ENCODE data around the gene SPATC1L.

The SPATC1L gene

GRCh38 chr21:46161633-46162592 is 22.3 kb downstream of the SPATC1L start:
- no peak for DNase-seq (ENCODE audit: low read depth in 2 of 2)

DNA sequence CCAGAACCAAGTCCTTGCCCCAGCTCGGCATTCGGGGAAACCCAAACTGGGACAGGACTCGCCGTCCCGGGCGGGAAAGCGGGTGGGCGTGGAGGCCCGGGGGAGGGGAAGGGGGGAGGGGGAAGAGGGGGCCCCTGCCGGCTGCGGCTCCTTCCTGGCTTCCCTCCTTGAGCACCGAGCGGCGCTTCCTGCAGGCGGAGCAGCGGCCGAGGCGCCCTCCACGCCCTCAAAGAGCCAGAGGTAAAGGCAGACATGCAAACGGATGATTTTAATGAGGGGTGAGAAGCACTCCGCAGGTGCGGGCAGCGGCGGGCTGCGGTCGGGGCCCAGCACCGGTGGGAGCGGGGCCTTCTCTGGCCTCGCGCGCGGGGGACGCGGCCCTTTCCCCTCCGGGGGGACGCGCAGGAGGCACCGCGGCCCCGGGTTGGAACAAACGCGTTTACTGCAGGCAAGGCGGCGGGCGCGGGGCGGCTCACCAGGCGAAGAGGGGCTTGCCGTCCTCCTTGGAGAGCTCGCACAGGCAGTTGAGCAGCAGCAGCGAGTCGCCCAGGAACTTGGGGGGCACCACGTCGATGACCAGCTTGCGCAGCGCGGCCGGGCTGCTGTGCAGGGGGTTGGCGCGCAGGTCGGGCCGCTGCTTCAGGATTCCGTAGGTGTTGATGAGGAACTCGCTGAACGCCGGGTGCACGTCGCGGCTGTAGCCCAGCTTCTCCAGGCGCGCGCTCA is 23.2 kb downstream of the SPATC1L start:
- DNase-seq (ENCODE audit: low read depth in 2 of 2), result no peak

GRCh38 chr21:46160657-46160906 is 23.7 kb downstream of the SPATC1L start:
- DNase-seq (ENCODE audit: low read depth in 2 of 2), result no peak

GRCh38 chr21:46159841-46160656 is 24.2 kb downstream of the SPATC1L start:
- no peak for DNase-seq (ENCODE audit: low read depth in 2 of 2)

- DNase-seq (ENCODE audit: low read depth in 2 of 2), result no peak
Measured at GRCh38 chr21:46159390-46159789, 24.9 kb downstream of the SPATC1L start.

DNA sequence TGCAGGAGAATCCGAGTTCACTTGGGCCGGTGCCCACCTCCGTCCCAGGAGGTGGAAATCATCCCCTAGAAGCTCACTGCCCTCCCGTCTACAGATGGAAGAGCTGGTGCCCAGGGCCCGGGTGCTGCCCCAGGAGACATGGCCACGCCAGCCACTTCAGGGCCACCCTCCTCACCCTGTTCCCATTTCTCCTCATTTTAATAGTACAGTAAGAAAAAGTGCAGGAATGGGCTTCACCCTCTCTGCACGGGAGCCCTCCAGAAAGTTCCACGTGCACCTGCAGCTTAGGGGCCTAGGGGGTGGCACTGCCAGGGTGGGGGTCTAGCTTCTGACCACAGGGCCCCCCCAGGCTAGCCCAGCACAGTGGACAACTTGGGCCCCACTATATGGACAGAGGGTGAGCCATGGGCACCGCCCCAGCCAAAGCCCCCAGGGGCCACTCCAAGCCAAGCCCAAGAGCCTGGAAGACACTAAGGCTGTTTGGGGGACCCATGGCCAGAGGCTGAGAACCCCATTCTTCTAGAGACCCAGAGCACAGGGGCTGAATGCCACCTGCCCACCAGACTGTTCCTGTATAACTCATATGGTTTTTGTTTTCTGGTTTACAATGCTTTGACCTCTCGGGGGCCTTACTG is 25.5 kb downstream of the SPATC1L start:
- no peak for DNase-seq (ENCODE audit: low read depth in 2 of 2)

- DNase-seq (ENCODE audit: low read depth in 2 of 2), result no peak
Measured at GRCh38 chr21:46157987-46158451, 26.2 kb downstream of the SPATC1L start.

- DNase-seq (ENCODE audit: low read depth in 2 of 2), result no peak
Measured at GRCh38 chr21:46157396-46157986, 26.8 kb downstream of the SPATC1L start.

GRCh38 chr21:46156678-46157077 is 27.6 kb downstream of the SPATC1L start:
- no peak for DNase-seq (ENCODE audit: low read depth in 2 of 2)

- no peak for DNase-seq (ENCODE audit: low read depth in 2 of 2)
Measured at GRCh38 chr21:46156378-46156645, 27.9 kb downstream of the SPATC1L start.

- no peak for DNase-seq (ENCODE audit: low read depth in 2 of 2)
Measured at GRCh38 chr21:46155514-46156377, 28.5 kb downstream of the SPATC1L start, which contains the start of gene FTCD. Gene FTCD, minus strand, starts transcription at chr21:46155579. Its CDS starts 56 bp downstream, at chr21:46155523.

GRCh38 chr21:46154955-46155513 is 29.2 kb downstream of the SPATC1L start:
- DNase-seq (ENCODE audit: low read depth in 2 of 2), result no peak

GRCh38 chr21:46154155-46154954 is 29.9 kb downstream of the SPATC1L start:
- DNase-seq (ENCODE audit: low read depth in 2 of 2), result no peak

- no peak for DNase-seq (ENCODE audit: low read depth in 2 of 2)
Measured at GRCh38 chr21:46153247-46154154, 30.8 kb downstream of the SPATC1L start.

DNA sequence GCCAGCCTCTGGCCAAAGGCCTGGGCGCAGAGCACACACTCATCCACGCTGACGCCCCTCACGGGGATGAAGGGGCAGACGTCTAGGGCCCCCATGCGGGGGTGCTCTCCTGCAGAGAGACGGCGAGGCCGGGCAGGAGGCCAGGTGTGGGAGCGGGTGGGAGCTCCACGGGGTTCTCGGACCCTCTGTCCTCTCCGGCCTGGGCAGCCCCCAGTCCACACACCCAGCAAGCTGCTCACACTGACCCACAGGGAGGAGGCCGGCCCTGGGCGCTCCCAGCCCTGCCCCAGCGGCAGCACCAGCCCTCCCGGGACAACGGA is 31.4 kb downstream of the SPATC1L start:
- DNase-seq (ENCODE audit: low read depth in 2 of 2), result no peak

DNA sequence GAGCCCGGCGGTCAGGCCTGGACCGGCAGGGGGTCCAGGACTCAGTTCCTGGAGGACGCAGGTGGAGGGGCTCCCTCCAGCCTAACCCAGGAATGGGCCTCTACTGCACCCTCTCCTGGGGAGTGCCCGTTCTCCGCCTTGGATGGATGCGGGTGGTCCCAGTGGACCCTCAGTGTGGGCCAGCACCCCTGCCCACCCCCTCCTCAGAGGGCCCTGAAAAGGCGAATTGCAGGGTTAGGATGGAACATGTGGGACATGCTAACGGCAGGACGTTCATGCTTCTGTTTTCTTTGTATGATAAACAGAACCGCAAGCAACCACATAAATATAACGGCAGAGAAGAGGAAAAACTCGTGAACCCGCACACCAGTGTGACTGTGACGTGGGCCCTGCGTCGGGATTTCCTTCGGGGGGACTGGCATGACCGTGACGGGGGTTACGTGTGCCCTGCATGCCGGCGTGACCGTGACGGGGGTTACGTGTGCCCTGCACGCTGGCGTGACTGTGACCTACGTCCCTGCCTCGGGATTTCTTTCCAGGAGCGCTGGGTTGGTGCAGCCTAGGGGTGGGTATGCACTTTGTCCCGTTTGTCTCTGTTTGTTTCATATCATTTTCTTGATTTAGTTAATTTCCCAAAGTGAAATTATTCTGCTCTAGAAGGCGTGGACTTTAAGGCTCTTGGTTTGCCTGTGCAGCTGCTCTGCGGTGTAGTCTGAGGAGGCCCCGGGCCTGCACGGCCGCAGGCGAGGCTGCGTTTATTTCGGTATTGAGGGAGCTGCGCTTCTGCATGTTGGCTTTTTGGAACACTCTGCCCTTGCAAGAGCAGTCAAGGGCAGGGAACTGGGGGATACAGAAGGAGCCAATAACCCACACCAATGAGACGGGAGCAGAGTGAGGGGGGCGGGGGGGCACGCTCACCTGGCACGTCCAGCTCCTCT is 32.0 kb downstream of the SPATC1L start:
- no peak for DNase-seq (ENCODE audit: low read depth in 2 of 2)

DNA sequence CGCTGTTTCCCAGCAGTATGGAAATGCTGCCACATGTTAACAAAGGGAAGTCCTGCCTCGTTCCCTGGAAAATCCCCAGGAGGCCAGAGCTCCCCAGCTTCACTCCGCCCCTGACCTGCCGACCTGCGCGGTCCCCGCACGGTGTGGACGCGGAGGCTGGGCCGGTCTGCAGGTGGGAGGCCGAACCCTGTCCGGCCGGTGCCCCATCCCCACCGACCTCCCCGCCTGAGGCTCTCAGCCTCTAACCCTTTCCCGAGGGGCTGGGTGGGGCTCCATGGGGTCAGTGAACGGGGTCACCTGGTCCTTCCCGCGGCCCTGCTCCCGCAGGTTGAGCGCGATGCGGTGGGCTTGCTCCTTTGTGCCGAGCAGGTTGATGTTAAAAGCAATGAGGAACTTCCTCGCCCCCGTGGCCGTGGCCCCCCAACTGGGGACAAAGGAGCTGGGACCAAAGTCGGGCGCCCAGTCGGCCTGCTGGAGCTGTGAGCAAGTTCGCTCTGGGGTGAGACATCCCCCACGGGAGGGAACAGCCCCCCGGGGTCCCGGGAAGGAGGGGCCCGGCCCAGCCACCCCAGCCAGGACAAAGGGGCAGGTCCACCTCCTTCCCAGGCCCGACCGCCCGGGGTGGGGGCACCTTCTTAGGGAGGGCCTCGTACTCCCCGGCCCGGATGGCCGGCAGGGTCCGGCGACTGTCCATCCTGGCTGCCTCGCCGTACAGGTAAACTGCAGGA is 32.8 kb downstream of the SPATC1L start:
- no peak for DNase-seq (ENCODE audit: low read depth in 2 of 2)

Measured in stimulated activated CD8-positive, alpha-beta memory T cell treated with anti-CD3 and anti-CD28 coated beads, Interleukin-7, amount 100 ng/mL, for 4 hours (primary cell).